H1 (cell line): ENCODE results near the gene SCAMP2. TPM values are rescaled to one million over a fixed set of nuclear protein-coding genes. Genes with fewer than 3 reads are reported as not detected.
A peak's percentile ranks its signal among the peaks of the same experiment; 100 is the strongest.

ENCODE experiments used
- CTCF ChIA-PET: fragments of 300-600 bp; sonication (Branson Sonifier 250); formaldehyde crosslinking; loops from one replicate; lab custom pipeline; 2021; ENCODE audit not compliant: partially characterized antibody; lab: Charles Lee
- POLR2A ChIA-PET: fragments of 300-600 bp; sonication (Branson Sonifier 250); formaldehyde crosslinking; loops from one replicate; lab custom pipeline; 2021; ENCODE audit warnings: inconsistent platforms; ENCODE audit not compliant: partially characterized antibody; lab: Charles Lee
- DNase-seq, 2 experiments: peaks; one replicate each; pipeline versions ENCODE4 v3.0.0 to v3.0.0-alpha.2; 2010 to 2022; ENCODE audit warnings: low spot score in 2 of 2, low read depth in 1 of 2, mixed read lengths in 1 of 2
- FAIRE-seq: peaks from 2 replicates; lab custom pipeline; 2011; peaks lifted over from hg19 to GRCh38; lab: Jason Lieb, UNC
- H2AFZ ChIP-seq: 2 replicates; pipeline ENCODE4 v1.8.1; 2012; ENCODE audit warnings: low read length, inconsistent platforms
- H2AK5ac ChIP-seq: 2 replicates; pipeline ENCODE4 v1.6.1; 2013; ENCODE audit warnings: low read depth, low read length
- H2BK120ac ChIP-seq: replicated peaks from 2 replicates; pipeline ENCODE3; 2013; ENCODE audit warnings: low read depth, low read length, inconsistent platforms
- H2BK12ac ChIP-seq: 2 replicates; pipeline ENCODE4 v1.6.1; 2013; ENCODE audit warnings: low read depth, low read length
- H2BK15ac ChIP-seq: 2 replicates; pipeline ENCODE4 v1.6.1; 2013; ENCODE audit warnings: low read length
- H2BK20ac ChIP-seq: 2 replicates; pipeline ENCODE4 v1.6.1; 2013; ENCODE audit warnings: low read length
- H2BK5ac ChIP-seq: 2 replicates; pipeline ENCODE4 v1.6.1; 2013; ENCODE audit warnings: low read depth, low read length
- H3K14ac ChIP-seq: 2 replicates; pipeline ENCODE4 v1.6.1; 2013; ENCODE audit warnings: inconsistent platforms; ENCODE audit not compliant: insufficient read length
- H3K18ac ChIP-seq: 2 replicates; pipeline ENCODE4 v1.6.1; 2013; ENCODE audit warnings: low read length; ENCODE audit errors: extremely low read depth
- H3K23ac ChIP-seq: 2 replicates; pipeline ENCODE4 v1.6.1; 2013; ENCODE audit warnings: inconsistent platforms; ENCODE audit not compliant: insufficient read length
- H3K23me2 ChIP-seq: 2 replicates; pipeline ENCODE4 v1.6.1; 2013; ENCODE audit warnings: low read depth, low read length
- H3K27ac ChIP-seq: 2 replicates; pipeline ENCODE4 v1.6.1; 2011; ENCODE audit warnings: low read depth, low read length, inconsistent platforms
- H3K27me3 ChIP-seq, 4 experiments: replicated peaks in 1 of 4; 1 replicate in 1 of 4; 2 replicates in 3 of 4; pipeline versions ENCODE4 v1.6.1 to v1.8.1; 2011 to 2013; ENCODE audit warnings: low read length in 3 of 4, mild to moderate bottlenecking in 3 of 4, inconsistent platforms in 2 of 4, mixed read lengths in 2 of 4, moderate library complexity in 1 of 4; ENCODE audit not compliant: control insufficient read depth in 3 of 4, insufficient read depth in 3 of 4; ENCODE audit errors: extremely low read depth in 1 of 4
- H3K36me3 ChIP-seq, 4 experiments: 2 replicates each; pipeline versions ENCODE4 v1.6.1 to v1.8.1; 2011 to 2013; ENCODE audit warnings: mild to moderate bottlenecking in 4 of 4, low read length in 3 of 4, moderate library complexity in 2 of 4, control low read depth in 1 of 4, inconsistent platforms in 1 of 4; ENCODE audit not compliant: insufficient read depth in 4 of 4, control insufficient read depth in 2 of 4
- H3K4ac ChIP-seq: replicated peaks from 2 replicates; pipeline ENCODE3; 2013; ENCODE audit warnings: low read length, low read depth, mixed read lengths, inconsistent platforms; ENCODE audit not compliant: insufficient read length
- H3K4me1 ChIP-seq, 4 experiments: replicated peaks in 1 of 4; 1 replicate in 1 of 4; 2 replicates in 3 of 4; pipeline versions ENCODE4 v1.6.1 to v1.8.1; 2011 to 2013; ENCODE audit warnings: low read length in 3 of 4, inconsistent platforms in 2 of 4, mixed read lengths in 1 of 4; ENCODE audit not compliant: insufficient read depth in 4 of 4, control insufficient read depth in 3 of 4
- H3K4me2 ChIP-seq, 2 experiments: 2 replicates each; pipeline versions ENCODE4 v1.6.1 to v1.8.1; 2011 to 2013; ENCODE audit warnings: low read depth in 2 of 2, low read length in 2 of 2, control low read depth in 1 of 2, inconsistent platforms in 1 of 2, mild to moderate bottlenecking in 1 of 2; ENCODE audit not compliant: insufficient read depth in 1 of 2
- H3K4me3 ChIP-seq, 4 experiments: fragments of 200-600, 300-600 bp in 1 of 4; sonication (generic), shearing (Covaris generic), sonication (Bioruptor Twin) in 1 of 4; 2 replicates each; pipeline versions ENCODE4 v1.5.1 to v1.8.1; 2011 to 2016; ENCODE audit warnings: low read length in 4 of 4, low read depth in 3 of 4, control low read depth in 2 of 4, inconsistent platforms in 2 of 4, mild to moderate bottlenecking in 2 of 4, mixed read lengths in 1 of 4, moderate library complexity in 1 of 4; ENCODE audit not compliant: insufficient read depth in 2 of 4; ENCODE audit errors: extremely low read depth in 1 of 4
- H3K56ac ChIP-seq: replicated peaks from 2 replicates; pipeline ENCODE3; 2013; ENCODE audit warnings: low read depth, mild to moderate bottlenecking, mixed read lengths, low read length, inconsistent platforms; ENCODE audit not compliant: insufficient read length
- H3K79me1 ChIP-seq: 2 replicates; pipeline ENCODE4 v1.6.1; 2013; ENCODE audit warnings: low read depth, low read length, control low read depth
- H3K79me2 ChIP-seq, 2 experiments: 2 replicates each; pipeline versions ENCODE4 v1.6.1 to v1.8.1; 2012 to 2013; ENCODE audit warnings: low read length in 2 of 2, mild to moderate bottlenecking in 2 of 2, inconsistent platforms in 1 of 2; ENCODE audit not compliant: insufficient read depth in 2 of 2, control insufficient read depth in 1 of 2
- H3K9ac ChIP-seq, 4 experiments: replicated peaks in 1 of 4; 1 replicate in 1 of 4; 2 replicates in 3 of 4; pipeline versions ENCODE4 v1.6.1 to v1.8.1; 2011 to 2013; ENCODE audit warnings: low read depth in 3 of 4, low read length in 3 of 4, control low read depth in 2 of 4, mild to moderate bottlenecking in 2 of 4, moderate library complexity in 2 of 4, inconsistent platforms in 1 of 4; ENCODE audit errors: extremely low read depth in 1 of 4
- H3K9me3 ChIP-seq, 2 experiments: 2 replicates each; pipeline versions ENCODE4 v1.6.1 to v1.8.1; 2012 to 2013; ENCODE audit warnings: mild to moderate bottlenecking in 2 of 2, moderate library complexity in 2 of 2, control low read depth in 1 of 2, inconsistent platforms in 1 of 2, low read depth in 1 of 2, low read length in 1 of 2, mixed read lengths in 1 of 2; ENCODE audit not compliant: insufficient read depth in 2 of 2
- H4K20me1 ChIP-seq, 2 experiments: replicated peaks in 1 of 2; 2 replicates each; pipeline versions ENCODE3 to v1.8.1; 2011 to 2013; ENCODE audit warnings: inconsistent platforms in 2 of 2, low read length in 2 of 2, mild to moderate bottlenecking in 1 of 2; ENCODE audit not compliant: insufficient read depth in 2 of 2, control insufficient read depth in 1 of 2
- H4K5ac ChIP-seq: 2 replicates; pipeline ENCODE4 v1.6.1; 2013; ENCODE audit warnings: low read length, low read depth, mixed read lengths, inconsistent platforms; ENCODE audit not compliant: insufficient read length
- H4K8ac ChIP-seq: 2 replicates; pipeline ENCODE4 v1.8.0; 2013; ENCODE audit warnings: mild to moderate bottlenecking, moderate library complexity, low read length, inconsistent platforms; ENCODE audit not compliant: insufficient read depth; ENCODE audit errors: extremely low read depth
- H4K91ac ChIP-seq: replicated peaks from 2 replicates; pipeline ENCODE3; 2013; ENCODE audit warnings: low read length, mixed read lengths, inconsistent platforms; ENCODE audit not compliant: insufficient read length
- CREB1 ChIP-seq: IDR thresholded peaks from 2 replicates; pipeline ENCODE4 v1.6.1; 2012; ENCODE audit warnings: inconsistent platforms
- JUN ChIP-seq: IDR thresholded peaks from 2 replicates; pipeline ENCODE4 v1.6.1; 2011; ENCODE audit warnings: low read depth, mild to moderate bottlenecking, improper control_type of control experiment, low read length
- RNF2 ChIP-seq: fragments of 200-900, 300-1000 bp; sonication (generic); IDR thresholded peaks from 2 replicates; pipeline ENCODE4 v1.7.1; 2016; ENCODE audit warnings: borderline replicate concordance, low read depth, mild to moderate bottlenecking, antibody characterized with exemption, low read length; ENCODE audit not compliant: poor library complexity, severe bottlenecking; ENCODE audit errors: missing control alignments
- SP4 ChIP-seq: IDR thresholded peaks from 2 replicates; pipeline ENCODE4 v1.6.1; 2012; ENCODE audit warnings: low read length, inconsistent platforms
- TCF12 ChIP-seq: IDR thresholded peaks from 2 replicates; pipeline ENCODE4 v1.6.1; 2011; ENCODE audit warnings: low read depth, mild to moderate bottlenecking, low read length
- WGBS, 2 experiments: shearing (Covaris generic) in 1 of 2; methylation state at CpG; one replicate each; pipeline versions ENCODE4 v1.1.6 to v1.1.7; 2013 to 2015; ENCODE audit warnings: low lambda C conversion rate in 2 of 2, mixed read lengths in 2 of 2, inconsistent platforms in 1 of 2, low coverage in 1 of 2, missing lambda C conversion rate in 1 of 2; ENCODE audit not compliant: insufficient replicate concordance in 2 of 2, insufficient coverage in 1 of 2, insufficient read length in 1 of 2; ENCODE audit errors: extremely low coverage in 1 of 2, missing lambda C conversion rate in 1 of 2; 5-methylcytosine and 5-hydroxymethylcytosine counted together
- polyA plus RNA-seq, 7 experiments: library from polyadenylated mRNA; depleted of rRNA in 3 of 7; stranded (reverse) in 5 of 7; unstranded in 2 of 7; fragments of >200 nt in 5 of 7; fragments of 200-250 nt in 2 of 7; gene quantifications; 1 replicate in 5 of 7; 2 replicates in 1 of 7; 4 replicates in 1 of 7; pipeline versions ENCODE4 v1.2.1 to v1.2.3, GENCODE V29; 2011 to 2013; ENCODE audit warnings: missing spikeins in 2 of 7, mixed read lengths in 2 of 7
- total RNA-seq: library from RNA; stranded (reverse); fragmentation: NEBNext Ultra II Directional; extraction: Animal tissue kit (Norgen Biotek cat#: 25700); gene quantifications from 2 replicates; pipeline ENCODE4 v1.2.1, GENCODE V29; 2021
- TF ChIP-seq, protein P1 (sequence below): IDR thresholded peaks from 2 replicates; pipeline ENCODE4 v1.6.1; 2011; ENCODE audit warnings: low read length, improper control_type of control experiment
- TF ChIP-seq, protein P2 (sequence below): IDR thresholded peaks from 2 replicates; pipeline ENCODE4 v1.6.1; 2012; ENCODE audit warnings: inconsistent platforms
- TF ChIP-seq, protein P3 (sequence below): IDR thresholded peaks from 2 replicates; pipeline ENCODE4 v1.6.1; 2012; ENCODE audit warnings: inconsistent platforms

SCAMP2 gene
- total and polyA plus RNA-seq, 2 of the 8 experiments (the other 6 are each of a cell fraction or from before 2014, with no cell fraction given) = 41.7 to 131 TPM

DNA sequence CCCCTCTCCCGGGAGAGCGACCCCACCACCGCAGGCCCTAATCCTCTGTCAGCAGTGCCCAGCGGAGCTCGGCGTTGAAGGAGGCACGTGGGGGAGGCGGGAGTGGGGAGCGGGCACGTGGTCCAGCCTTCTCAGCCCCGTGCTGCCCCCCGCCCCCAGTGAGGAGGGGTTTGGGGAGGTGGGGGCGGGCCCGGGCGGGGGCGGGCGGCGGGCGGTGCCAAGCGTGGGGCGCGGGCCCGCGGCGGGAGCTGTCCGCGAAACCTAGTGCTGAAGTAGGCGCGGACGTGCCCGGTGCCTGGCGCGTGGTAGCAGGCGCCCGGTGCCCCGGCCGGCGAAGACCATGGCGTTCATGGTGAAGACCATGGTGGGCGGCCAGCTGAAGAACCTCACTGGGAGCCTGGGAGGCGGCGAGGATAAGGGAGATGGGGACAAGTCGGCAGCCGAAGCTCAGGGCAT is 46.8 kb downstream of the SCAMP2 start, which contains the start of gene CPLX3:
Gene CPLX3 (plus strand): TSS at position 264 of the 456 bp plus-strand sequence. CDS start 77 bp downstream, at position 341.
- H3K14ac ChIP-seq = no peak within 1 kb of the TSS
- 0 out of 2 replicates have a peak, but pooled peaks cover 4% of the 10 kb centered on the region for H3K23me2 ChIP-seq
- H4K91ac ChIP-seq = no peak within 1 kb of the TSS
- no peak within 1 kb of the TSS for H4K5ac ChIP-seq
- H3K27ac ChIP-seq = no peak within 1 kb of the TSS
- H3K18ac ChIP-seq = no peak within 1 kb of the TSS
- ChIA-PET CTCF (interaction anchor here (0.5 to 15.7 kb wide), 19 partner anchors 9 to 342 kb away, joined by 3 to 135 read pairs (median 5); partner anchors contain the start of genes CSK and LMAN1L), POLR2A (interaction anchor here (1.1 to 3.1 kb wide), 6 partner anchors 10 to 66 kb away, joined by 3 to 12 read pairs (median 7); partner anchors contain the start of genes LMAN1L and ULK3)
- no peak within 1 kb of the TSS for H2BK5ac ChIP-seq
- peak within 1 kb of the TSS; percentile 58 to 61 for H3K4me2 ChIP-seq
- no peak within 1 kb of the TSS for H3K23ac ChIP-seq
- no peaks in the 10 kb centered on the region for H3K36me3 ChIP-seq
- H2AK5ac ChIP-seq = no peak within 1 kb of the TSS
- peaks cover 0 to 2% of the 10 kb centered on the region in 2 experiments for H4K20me1 ChIP-seq
- DNase-seq (peak in 1 of 2 experiments; percentile 84), FAIRE-seq (no peak)
- H2BK20ac ChIP-seq = no peak within 1 kb of the TSS
- 10% methylated on average over 4 of the region's 44 CpGs; no CpG with 5 or more reads in 1 of the 2 experiments for WGBS, 2 experiments
- no peak within 1 kb of the TSS for H2BK120ac ChIP-seq
- no peak within 1 kb of the TSS for H2BK15ac ChIP-seq
- peaks cover 0 to 9% (median 4%) of the 10 kb centered on the region in 4 experiments; a peak in 4 of 7 replicates for H3K4me1 ChIP-seq
- H2BK12ac ChIP-seq = 0 out of 2 replicates have a peak within 1 kb of the TSS, but pooled peaks have one; percentile 27
- no peak within 1 kb of the TSS for H4K8ac ChIP-seq
- H3K79me2 ChIP-seq = no peaks in the 10 kb centered on the region
- H3K4ac ChIP-seq = no peak within 1 kb of the TSS
- H3K9ac ChIP-seq = no peak within 1 kb of the TSS
- no peaks in the 10 kb centered on the region for H3K9me3 ChIP-seq
- H3K27me3 ChIP-seq = peaks cover 4 to 47% (median 29%) of the 10 kb centered on the region in 4 experiments
- peak within 1 kb of the TSS in 2 of 4 experiments; percentile 5 to 41; a peak in 3 of 8 replicates for H3K4me3 ChIP-seq
- H3K79me1 ChIP-seq = no peaks in the 10 kb centered on the region
- H3K56ac ChIP-seq = no peak within 1 kb of the TSS
- H2AFZ ChIP-seq = no peak within 1 kb of the TSS
- TF ChIP-seq, protein P1, sequence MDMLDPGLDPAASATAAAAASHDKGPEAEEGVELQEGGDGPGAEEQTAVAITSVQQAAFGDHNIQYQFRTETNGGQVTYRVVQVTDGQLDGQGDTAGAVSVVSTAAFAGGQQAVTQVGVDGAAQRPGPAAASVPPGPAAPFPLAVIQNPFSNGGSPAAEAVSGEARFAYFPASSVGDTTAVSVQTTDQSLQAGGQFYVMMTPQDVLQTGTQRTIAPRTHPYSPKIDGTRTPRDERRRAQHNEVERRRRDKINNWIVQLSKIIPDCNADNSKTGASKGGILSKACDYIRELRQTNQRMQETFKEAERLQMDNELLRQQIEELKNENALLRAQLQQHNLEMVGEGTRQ = peak; percentile 66
- TF ChIP-seq CREB1 (0 out of 2 replicates have a peak, but pooled peaks have one; percentile 32), TCF12 (no peak), RNF2 (no peak), JUN (no peak), SP4 (no peak)
- TF ChIP-seq, protein P2, sequence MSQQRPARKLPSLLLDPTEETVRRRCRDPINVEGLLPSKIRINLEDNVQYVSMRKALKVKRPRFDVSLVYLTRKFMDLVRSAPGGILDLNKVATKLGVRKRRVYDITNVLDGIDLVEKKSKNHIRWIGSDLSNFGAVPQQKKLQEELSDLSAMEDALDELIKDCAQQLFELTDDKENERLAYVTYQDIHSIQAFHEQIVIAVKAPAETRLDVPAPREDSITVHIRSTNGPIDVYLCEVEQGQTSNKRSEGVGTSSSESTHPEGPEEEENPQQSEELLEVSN = peak; percentile 94
- TF ChIP-seq, protein P3, sequence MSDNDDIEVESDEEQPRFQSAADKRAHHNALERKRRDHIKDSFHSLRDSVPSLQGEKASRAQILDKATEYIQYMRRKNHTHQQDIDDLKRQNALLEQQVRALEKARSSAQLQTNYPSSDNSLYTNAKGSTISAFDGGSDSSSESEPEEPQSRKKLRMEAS = peak; percentile 96
